OCI-LY1 (cell line): ENCODE data around the gene CLEC5A.

Experiments
- CTCF ChIP-seq: fragments of 200-600 bp; sonication (generic), shearing (Covaris generic); IDR thresholded peaks from 2 replicates; pipeline ENCODE4 v1.5.1; 2017; ENCODE audit warnings: mild to moderate bottlenecking, antibody characterized with exemption, low read length, moderate library complexity, mixed read lengths
- EZH2 ChIP-seq: fragments of 200-600 bp; sonication (generic), shearing (Covaris generic); IDR thresholded peaks from 2 replicates; pipeline ENCODE4 v1.8.0; 2017; ENCODE audit warnings: borderline replicate concordance, mixed run types, mild to moderate bottlenecking, antibody characterized with exemption, low read length, moderate library complexity, mixed read lengths

GRCh38 chr7:141949451-141949850, 2.7 kb upstream of the CLEC5A start:
- no peak for TF ChIP-seq CTCF
- no peak for TF ChIP-seq EZH2
